Spleen (tissue), 11 donors: ENCODE data around the gene NCOA6. TPM values are rescaled to one million over a fixed set of nuclear protein-coding genes. Genes with fewer than 3 reads are reported as not detected.
"Not testable (repeated sequence)": the region's sequence is repeated elsewhere in the genome, so short reads cannot be mapped to it uniquely, and the experiment has no call there.

Source experiments
- DNase-seq: peaks from one replicate; pipeline ENCODE4 v3.0.0-alpha.2; 2020
- H3K27ac ChIP-seq, 8 donors: fragments of 200-600 bp; sonication (generic) in 7 of 8; 1 replicate in 4 of 8; 2 replicates in 4 of 8; pipeline versions ENCODE4 v1.5.0 to v1.8.0; 2016 to 2021; ENCODE audit warnings: inconsistent platforms in 4 of 8, mild to moderate bottlenecking in 4 of 8, moderate library complexity in 1 of 8
- H3K27me3 ChIP-seq, 7 donors: fragments of 200-600 bp; sonication (generic) in 6 of 7; replicated peaks in 1 of 7; 1 replicate in 4 of 7; 2 replicates in 3 of 7; pipeline versions ENCODE4 v1.5.0 to v1.8.0; 2016 to 2021; ENCODE audit warnings: inconsistent platforms in 3 of 7, mild to moderate bottlenecking in 1 of 7
- H3K36me3 ChIP-seq, 6 donors: fragments of 200-600 bp; sonication (generic) in 5 of 6; 1 replicate in 4 of 6; 2 replicates in 2 of 6; pipeline versions ENCODE4 v1.5.0 to v1.8.0; 2016 to 2021; ENCODE audit warnings: inconsistent platforms in 2 of 6
- H3K4me1 ChIP-seq, 6 donors: fragments of 200-600 bp; sonication (generic) in 5 of 6; 1 replicate in 3 of 6; 2 replicates in 3 of 6; pipeline versions ENCODE4 v1.5.0 to v1.8.0; 2016 to 2021; ENCODE audit warnings: inconsistent platforms in 3 of 6
- H3K4me3 ChIP-seq, 8 donors: fragments of 200-600 bp; sonication (generic) in 7 of 8; 1 replicate in 4 of 8; 2 replicates in 4 of 8; pipeline versions ENCODE4 v1.5.0 to v1.8.0; 2016 to 2021; ENCODE audit warnings: inconsistent platforms in 4 of 8, mild to moderate bottlenecking in 4 of 8, moderate library complexity in 2 of 8
- H3K9me3 ChIP-seq, 8 donors: fragments of 200-600 bp; sonication (generic) in 7 of 8; 1 replicate in 4 of 8; 2 replicates in 4 of 8; pipeline versions ENCODE4 v1.5.0 to v1.8.0; 2016 to 2021; ENCODE audit warnings: inconsistent platforms in 4 of 8
- POLR2A ChIP-seq, 3 donors: fragments of 450-650 bp; IDR thresholded peaks; one replicate each; pipeline ENCODE4 v1.5.1; 2017; ENCODE audit warnings: antibody characterized with exemption in 3 of 3, mild to moderate bottlenecking in 1 of 3
- POLR2AphosphoS5 ChIP-seq, 3 donors: sonication (generic); formaldehyde crosslinking; IDR thresholded peaks; one replicate each; pipeline ENCODE4 v1.5.1; 2017; ENCODE audit warnings: antibody characterized with exemption in 3 of 3
- WGBS, 5 donors: extraction: QIAGEN DNeasy Blood & Tissue Kit in 3 of 5; methylation state at CpG; one replicate each; pipeline versions ENCODE4 v1.1.5 to v1.1.7; 2013 to 2018; 5-methylcytosine and 5-hydroxymethylcytosine counted together
- intact Hi-C: fragments of 100-400 bp; cut with DNase I; formaldehyde crosslinking; loops from one replicate; pipeline ENCODE4 v1.15.0; 2023; ENCODE audit warnings: low total_unique reads
- polyA plus RNA-seq, 3 donors: library from polyadenylated mRNA; stranded (reverse); fragments of 200-250 nt; gene quantifications; one replicate each; pipeline ENCODE4 v1.2.1, GENCODE V29; 2013
- total RNA-seq, 7 donors: library from RNA; depleted of rRNA in 3 of 7; stranded (reverse); fragments of >200 nt in 3 of 7; fragmentation: NEBNext Ultra II Directional in 4 of 7; extraction: Animal tissue kit (Norgen Biotek cat#: 25700) in 4 of 7; gene quantifications; one replicate each; pipeline versions ENCODE4 v1.1.0 to v1.2.1, GENCODE V29; 2016 to 2021
- TF ChIP-seq, protein P1 (sequence below), 11 experiments: fragments of 200-600 bp in 7 of 11; fragments of 450-650 bp in 4 of 11; sonication (generic) in 4 of 11; IDR thresholded peaks in 8 of 11; conservative IDR thresholded peaks in 3 of 11; 1 replicate in 7 of 11; 2 replicates in 4 of 11; pipeline versions ENCODE4 v1.4.0 to v1.8.0; 2016 to 2021; ENCODE audit warnings: antibody characterized with exemption in 11 of 11, inconsistent platforms in 4 of 11, mild to moderate bottlenecking in 1 of 11
- donor health status: healthy with polysubstance abuse.
- donor health status: DM: no; HTN: no; CAD: no; lungs with moderate emphysema.
- donor health status: DM: no; HTN: no; CAD: no.
- donor health status: Bipolar disorder and iron deficiency.
- donor health status: healthy.
- donor health status: DM: no; HTN: no; CAD: no.
- donor health status: DM: yes; HTN: yes; CAD: no.

NCOA6 gene
- total and polyA plus RNA-seq, 10 donors = 13.6 to 32.8 (median 26.4) TPM

DNA sequence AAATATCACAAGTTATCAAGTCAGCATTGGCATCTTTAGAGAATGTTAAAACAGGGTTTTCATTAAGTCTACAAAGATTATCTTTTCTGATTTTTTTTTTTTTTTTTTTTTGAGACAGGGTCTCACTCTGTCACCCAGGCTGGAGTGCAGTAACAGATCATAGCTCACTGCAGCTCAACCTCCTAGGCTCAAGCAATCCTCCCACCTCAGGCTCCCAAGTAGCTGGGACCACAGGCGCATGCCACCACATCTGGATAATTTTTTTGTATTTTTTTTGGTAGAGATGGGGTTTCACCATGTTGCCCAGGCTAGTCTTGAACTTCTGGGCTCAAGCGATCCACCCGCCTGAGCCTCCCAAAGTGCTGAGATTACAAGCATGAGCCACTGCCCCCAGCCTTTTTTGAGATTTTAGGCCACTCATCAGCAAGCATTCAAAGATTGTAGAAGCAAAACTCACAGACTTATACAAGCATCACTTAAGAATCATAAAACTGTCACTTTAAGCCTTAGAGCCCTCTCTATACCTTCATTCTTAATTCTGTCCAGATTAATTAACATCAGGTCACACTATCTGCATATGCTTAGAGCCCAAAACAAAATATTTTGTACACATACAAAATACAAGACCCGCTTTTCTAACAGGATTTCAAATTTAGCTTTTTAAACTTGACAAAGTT, 32.6 kb downstream of the NCOA6 start:
- WGBS, 5 donors = 95 to 99% (median 98%) methylated on average over 4 of the region's 4 CpGs
- Histone ChIP-seq H3K4me1 (peaks cover 0 to 46% (median 3%) of the 10 kb centered on the region in 6 donors), H3K4me3 (no peak overlapping the region), H3K27me3 (no peaks in the 10 kb centered on the region), H3K9me3 (no peaks in the 10 kb centered on the region), H3K27ac (no peak overlapping the region), H3K36me3 (peaks cover 0 to 41% (median 11%) of the 10 kb centered on the region in 6 donors)
- intact Hi-C loops = no loop called here
- TF ChIP-seq, protein P1, sequence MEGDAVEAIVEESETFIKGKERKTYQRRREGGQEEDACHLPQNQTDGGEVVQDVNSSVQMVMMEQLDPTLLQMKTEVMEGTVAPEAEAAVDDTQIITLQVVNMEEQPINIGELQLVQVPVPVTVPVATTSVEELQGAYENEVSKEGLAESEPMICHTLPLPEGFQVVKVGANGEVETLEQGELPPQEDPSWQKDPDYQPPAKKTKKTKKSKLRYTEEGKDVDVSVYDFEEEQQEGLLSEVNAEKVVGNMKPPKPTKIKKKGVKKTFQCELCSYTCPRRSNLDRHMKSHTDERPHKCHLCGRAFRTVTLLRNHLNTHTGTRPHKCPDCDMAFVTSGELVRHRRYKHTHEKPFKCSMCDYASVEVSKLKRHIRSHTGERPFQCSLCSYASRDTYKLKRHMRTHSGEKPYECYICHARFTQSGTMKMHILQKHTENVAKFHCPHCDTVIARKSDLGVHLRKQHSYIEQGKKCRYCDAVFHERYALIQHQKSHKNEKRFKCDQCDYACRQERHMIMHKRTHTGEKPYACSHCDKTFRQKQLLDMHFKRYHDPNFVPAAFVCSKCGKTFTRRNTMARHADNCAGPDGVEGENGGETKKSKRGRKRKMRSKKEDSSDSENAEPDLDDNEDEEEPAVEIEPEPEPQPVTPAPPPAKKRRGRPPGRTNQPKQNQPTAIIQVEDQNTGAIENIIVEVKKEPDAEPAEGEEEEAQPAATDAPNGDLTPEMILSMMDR (IDR thresholded peaks at IDR 0.05 in 8 of 11, conservative IDR thresholded peaks at IDR 0.05 in 3 of 11) = no peak
- TF ChIP-seq POLR2A (IDR thresholded peaks at IDR 0.05) (no peak), POLR2AphosphoS5 (IDR thresholded peaks at IDR 0.05) (no peak)
- DNase-seq = no peak

DNA sequence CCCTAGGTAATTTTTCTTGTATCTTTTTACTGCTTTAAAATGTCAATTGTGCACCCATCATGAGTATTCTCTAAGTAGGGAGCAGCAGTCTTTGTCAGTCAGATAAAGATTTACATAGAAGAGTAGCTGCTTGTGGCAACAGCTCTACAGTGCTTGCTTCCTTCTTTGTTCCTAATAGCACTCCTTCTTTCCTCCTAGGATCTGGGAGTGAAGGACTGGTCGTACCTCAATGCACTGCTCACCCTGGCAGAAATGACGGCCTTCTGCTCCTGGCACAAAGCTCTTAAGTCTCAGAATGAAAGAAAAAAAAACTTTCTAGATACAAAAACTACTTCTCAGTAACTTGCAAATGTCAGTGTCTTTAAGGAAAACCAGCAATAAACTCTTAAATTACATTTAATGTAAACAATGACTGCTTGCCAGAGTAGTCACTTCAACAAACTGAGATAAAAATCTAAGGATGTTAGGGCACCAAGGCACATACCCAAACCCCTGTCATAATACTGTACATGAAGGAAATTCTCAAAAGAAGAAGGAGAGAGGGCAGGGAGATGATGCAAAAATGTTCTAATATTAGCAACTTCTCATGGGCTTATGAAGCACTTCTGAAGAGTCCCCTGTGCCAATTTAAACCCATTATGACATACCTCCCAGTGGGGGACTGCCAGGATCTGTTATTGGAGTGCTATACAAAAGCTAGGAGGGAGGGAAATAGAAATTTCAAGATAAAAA, 34.0 kb downstream of the NCOA6 start:
- no peak for DNase-seq
- H3K4me3 ChIP-seq = no peak overlapping the region

DNA sequence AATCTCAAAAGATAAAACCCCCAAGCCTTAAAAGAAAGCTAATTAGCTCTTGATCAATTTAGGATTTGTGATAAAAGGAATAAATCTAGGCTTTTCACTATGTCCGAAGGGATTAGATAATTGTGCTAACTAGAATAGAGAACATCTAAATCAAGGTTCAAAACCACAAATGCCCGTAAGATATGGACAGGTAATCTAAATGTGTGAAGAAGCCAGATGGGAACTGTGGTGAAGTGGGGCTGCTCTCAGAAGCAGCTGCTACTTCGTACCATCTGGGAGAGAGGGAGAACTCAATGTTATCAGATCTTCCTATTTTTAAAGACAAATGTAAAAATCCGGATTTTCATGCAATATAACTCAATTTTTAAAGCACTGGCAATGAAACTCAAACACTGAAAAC, 44.2 kb downstream of the NCOA6 start:
- no peak overlapping the region for H3K4me3 ChIP-seq
- peaks cover 0 to 85% (median 16%) of the 10 kb centered on the region in 6 donors for H3K36me3 ChIP-seq
- DNase-seq = no peak
- 87 to 96% (median 93%) methylated on average over 4 of the region's 4 CpGs for WGBS, 5 donors
- no peaks in the 10 kb centered on the region for H3K9me3 ChIP-seq
- no peaks in the 10 kb centered on the region for H3K27me3 ChIP-seq
- intact Hi-C loops = no loop called here
- H3K27ac ChIP-seq = no peak overlapping the region
- TF ChIP-seq POLR2A (IDR thresholded peaks at IDR 0.05) = no peak
- H3K4me1 ChIP-seq = no peaks in the 10 kb centered on the region

More for the DNA sequence above, 34.0 kb downstream of the NCOA6 start:
- H3K27me3 ChIP-seq = no peaks in the 10 kb centered on the region
- no peaks in the 10 kb centered on the region for H3K9me3 ChIP-seq
- intact Hi-C loops = no loop called here
- H3K36me3 ChIP-seq = peaks cover 0 to 46% (median 11%) of the 10 kb centered on the region in 6 donors
- WGBS, 5 donors = 71 to 98% (median 87%) methylated on average over 2 of the region's 2 CpGs
- peaks cover 0 to 46% (median 3%) of the 10 kb centered on the region in 6 donors for H3K4me1 ChIP-seq
- TF ChIP-seq, protein P1 (IDR thresholded peaks at IDR 0.05 in 8 of 11, conservative IDR thresholded peaks at IDR 0.05 in 3 of 11) = no peak
- TF ChIP-seq POLR2A (IDR thresholded peaks at IDR 0.05) (no peak), POLR2AphosphoS5 (IDR thresholded peaks at IDR 0.05) (no peak)
- no peak overlapping the region for H3K27ac ChIP-seq

DNA sequence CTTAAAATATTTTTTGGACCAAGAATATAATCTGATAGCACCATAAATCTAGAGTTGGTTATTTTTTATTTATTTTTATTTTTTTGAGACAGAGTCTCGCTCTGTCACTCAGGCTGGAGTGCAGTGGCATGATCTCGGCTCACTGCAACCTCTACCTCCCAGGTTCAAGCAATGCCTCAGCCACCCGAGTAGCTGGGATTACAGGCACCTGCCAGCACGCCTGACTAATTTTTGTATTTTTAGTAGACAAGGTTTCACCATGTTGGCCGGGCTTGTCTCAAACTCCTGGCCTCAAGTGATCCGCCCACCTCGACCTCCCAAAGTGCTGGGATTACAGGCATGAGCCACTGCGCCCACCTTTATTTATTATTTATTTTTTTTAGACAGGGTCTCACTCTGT, 45.2 kb downstream of the NCOA6 start:
- DNase-seq, H3K4me1 ChIP-seq, H3K27ac ChIP-seq, H3K4me3 ChIP-seq, H3K9me3 ChIP-seq, H3K27me3 ChIP-seq, intact Hi-C loops: not testable (repeated sequence)
- H3K36me3 ChIP-seq = peaks cover 0 to 94% (median 24%) of the 10 kb centered on the region in 6 donors
- WGBS, 5 donors = 92 to 96% (median 94%) methylated on average over 8 of the region's 8 CpGs

DNA sequence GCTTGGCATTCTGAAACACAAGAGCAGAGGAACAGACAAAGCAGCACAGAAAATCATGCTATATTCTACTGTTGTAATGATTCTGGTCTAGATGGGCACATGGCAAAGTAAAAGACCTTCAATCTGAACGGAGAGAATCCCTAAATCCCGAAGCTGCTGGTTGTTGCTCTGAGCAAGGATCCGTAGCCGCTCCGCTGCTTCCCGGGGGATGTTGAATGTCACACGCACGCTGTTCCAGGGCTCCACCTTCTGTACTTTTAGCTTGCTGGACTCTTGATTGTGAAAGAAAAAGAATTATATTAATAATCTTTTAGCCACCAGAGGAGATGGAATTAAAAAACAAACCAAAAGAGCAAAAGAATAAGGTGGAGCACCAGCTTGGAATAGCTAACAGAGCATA, 49.3 kb downstream of the NCOA6 start:
- H3K27ac ChIP-seq = no peak overlapping the region
- intact Hi-C loops = no loop called here
- no peaks in the 10 kb centered on the region for H3K9me3 ChIP-seq
- WGBS, 5 donors = 92 to 98% (median 96%) methylated on average over 8 of the region's 8 CpGs
- TF ChIP-seq POLR2AphosphoS5 (IDR thresholded peaks at IDR 0.05) = no peak
- no peak for TF ChIP-seq POLR2A (IDR thresholded peaks at IDR 0.05)
- TF ChIP-seq, protein P1 (IDR thresholded peaks at IDR 0.05 in 8 of 11, conservative IDR thresholded peaks at IDR 0.05 in 3 of 11) = no peak
- H3K4me1 ChIP-seq = no peaks in the 10 kb centered on the region
- no peak overlapping the region for H3K4me3 ChIP-seq
- peaks cover 0 to 99% (median 42%) of the 10 kb centered on the region in 6 donors for H3K36me3 ChIP-seq
- DNase-seq = no peak
- H3K27me3 ChIP-seq = no peaks in the 10 kb centered on the region
